ENCODE measurements around the gene FAT4. TPM values are rescaled to one million over a fixed set of nuclear protein-coding genes. Genes with fewer than 3 reads are reported as not detected.

FAT4 gene
- polyA plus RNA-seq, 1 experiment, result 9.5 TPM

- no peak overlapping the region for H3K4me3 ChIP-seq (ENCODE audit: low read depth, low read length)
- DNase-seq (ENCODE audit: low read depth), result no peak
- CTCF ChIA-PET, result no interaction called here
- TF ChIP-seq CTCF (IDR thresholded peaks at IDR 0.05; ENCODE audit: insufficient read depth, low read depth, low read length), result no peak
- no peaks in the 10 kb centered on the region for H3K36me3 ChIP-seq (ENCODE audit: control insufficient read depth, insufficient read depth, low read length)
- POLR2A ChIA-PET, result no interaction called here
- no peaks in the 10 kb centered on the region for H3K27me3 ChIP-seq (ENCODE audit: control insufficient read depth, insufficient read depth, low read length)
Measured at GRCh38 chr4:125297116-125297515, 17.6 kb upstream of the FAT4 start.

DNA sequence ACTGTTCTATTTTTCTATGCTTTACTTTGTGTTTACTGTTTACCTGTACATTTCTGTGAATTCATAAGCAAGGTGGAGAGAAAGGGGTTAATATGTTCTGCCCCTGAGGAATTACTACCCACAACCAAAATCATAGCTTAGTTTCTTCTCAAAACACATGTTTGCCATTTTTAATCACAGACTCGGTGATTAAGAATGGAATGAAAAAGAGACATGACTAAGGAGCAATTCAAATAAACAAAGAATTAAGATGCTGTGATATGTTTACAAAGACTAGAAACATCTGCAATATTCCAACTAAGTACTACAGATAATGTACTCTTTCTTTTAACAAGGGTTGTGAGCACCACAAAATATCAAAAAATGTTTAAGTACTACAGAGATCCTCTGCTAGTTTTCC lies 11.7 kb upstream of the FAT4 start:
- no peaks in the 10 kb centered on the region for H3K27me3 ChIP-seq (ENCODE audit: control insufficient read depth, insufficient read depth, low read length)
- no peak for DNase-seq (ENCODE audit: low read depth)
- no peaks in the 10 kb centered on the region for H3K36me3 ChIP-seq (ENCODE audit: control insufficient read depth, insufficient read depth, low read length)
- CTCF ChIA-PET, result interaction anchor here (1.1 kb wide), 1 partner anchor 20 kb away, joined by 4 read pairs; no protein-coding TSS in a partner anchor
- POLR2A ChIA-PET, result interaction anchor here (0.5 to 0.6 kb wide), 2 partner anchors 441 to 859 kb away, joined by 5 to 8 read pairs; no protein-coding TSS in a partner anchor
- no peak for TF ChIP-seq CTCF (IDR thresholded peaks at IDR 0.05; ENCODE audit: insufficient read depth, low read depth, low read length)
- H3K4me3 ChIP-seq (ENCODE audit: low read depth, low read length), result no peak overlapping the region

DNA sequence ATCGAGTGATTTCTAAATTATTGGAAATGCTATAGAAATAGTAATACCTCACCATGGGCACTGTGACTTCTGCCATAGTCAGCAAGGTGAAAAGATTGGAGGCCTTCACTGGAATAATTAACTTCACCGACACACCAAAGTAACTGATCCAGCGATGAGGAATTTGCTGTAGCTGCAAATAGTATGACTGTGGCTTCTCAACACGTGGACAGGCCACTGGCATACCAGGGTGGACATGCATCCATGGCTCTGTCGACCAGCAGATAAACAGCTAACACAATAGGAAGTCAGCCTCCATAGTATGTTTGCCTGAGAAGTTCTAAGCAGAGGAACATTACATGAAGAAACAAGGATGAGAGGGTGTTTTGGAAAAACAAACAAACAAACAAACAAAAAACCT lies 10.9 kb upstream of the FAT4 start:
- Histone ChIP-seq H3K4me3 (ENCODE audit: low read depth, low read length) (no peak overlapping the region), H3K36me3 (ENCODE audit: control insufficient read depth, insufficient read depth, low read length) (no peaks in the 10 kb centered on the region), H3K27me3 (ENCODE audit: control insufficient read depth, insufficient read depth, low read length) (no peaks in the 10 kb centered on the region)
- POLR2A ChIA-PET, result no interaction called here
- TF ChIP-seq CTCF (IDR thresholded peaks at IDR 0.05; ENCODE audit: insufficient read depth, low read depth, low read length), result no peak
- no peak for DNase-seq (ENCODE audit: low read depth)
- CTCF ChIA-PET, result no interaction called here

DNA sequence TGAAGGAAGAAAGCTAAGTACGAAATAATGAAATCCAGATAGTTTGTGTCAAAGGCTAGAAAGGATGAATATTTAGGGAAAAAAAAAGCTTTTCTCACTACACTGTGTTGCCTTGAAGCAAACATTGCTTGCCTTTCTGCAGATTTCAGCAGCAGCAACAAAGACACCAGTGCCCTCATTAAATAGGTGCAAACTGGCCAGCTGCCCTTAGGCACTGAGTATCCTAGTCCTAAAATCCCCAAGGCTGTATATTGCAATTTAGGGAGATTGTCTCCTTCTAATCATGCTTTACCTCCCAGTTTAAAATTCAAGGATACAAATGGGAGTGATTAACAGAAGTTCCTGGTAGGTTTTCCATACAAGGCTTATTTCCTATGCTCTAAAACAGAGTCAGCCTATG lies 8.6 kb upstream of the FAT4 start:
- ChIA-PET POLR2A (no interaction called here), CTCF (interaction anchor here (0.6 kb wide), 1 partner anchor 24 kb away, joined by 3 read pairs; no protein-coding TSS in a partner anchor)
- TF ChIP-seq CTCF (IDR thresholded peaks at IDR 0.05; ENCODE audit: insufficient read depth, low read depth, low read length), result no peak
- Histone ChIP-seq H3K36me3 (ENCODE audit: control insufficient read depth, insufficient read depth, low read length) (no peaks in the 10 kb centered on the region), H3K4me3 (ENCODE audit: low read depth, low read length) (no peak overlapping the region), H3K27me3 (ENCODE audit: control insufficient read depth, insufficient read depth, low read length) (no peaks in the 10 kb centered on the region)
- no peak for DNase-seq (ENCODE audit: low read depth)

DNA sequence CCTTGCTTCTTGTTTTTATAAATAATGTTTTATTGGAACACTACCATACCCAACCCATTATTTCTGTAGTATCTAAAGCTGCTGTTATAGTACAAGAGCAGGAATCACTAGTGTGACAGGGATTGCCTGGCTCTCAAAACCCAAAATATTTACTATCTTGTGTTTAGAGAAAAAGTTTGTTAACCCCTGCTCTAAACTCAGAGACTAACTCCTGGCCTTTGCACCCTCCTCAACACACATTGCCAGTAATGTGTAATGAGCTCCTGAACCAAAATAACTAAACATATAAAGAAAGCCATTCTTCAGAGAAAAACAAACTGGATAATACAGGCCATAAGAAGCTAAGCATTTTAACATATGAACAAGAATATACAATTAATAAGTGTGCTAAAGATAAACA lies 8.2 kb upstream of the FAT4 start:
- no peak for TF ChIP-seq CTCF (IDR thresholded peaks at IDR 0.05; ENCODE audit: insufficient read depth, low read depth, low read length)
- ChIA-PET POLR2A (no interaction called here), CTCF (interaction anchor here (0.6 kb wide), 1 partner anchor 445 kb away, joined by 3 read pairs; no protein-coding TSS in a partner anchor)
- DNase-seq (ENCODE audit: low read depth), result no peak
- no peaks in the 10 kb centered on the region for H3K27me3 ChIP-seq (ENCODE audit: control insufficient read depth, insufficient read depth, low read length)
- H3K36me3 ChIP-seq (ENCODE audit: control insufficient read depth, insufficient read depth, low read length), result no peaks in the 10 kb centered on the region
- no peak overlapping the region for H3K4me3 ChIP-seq (ENCODE audit: low read depth, low read length)
